CD4-positive, alpha-beta T cell treated with Interferon alpha-2 for 1 hour (primary cell): ENCODE measurements around the gene MAGEB3.

Experiments used
- DNase-seq, 2 donors: peaks; one replicate each; pipeline ENCODE4 v3.0.0-alpha.2; 2020 to 2022

The MAGEB3 gene

DNA sequence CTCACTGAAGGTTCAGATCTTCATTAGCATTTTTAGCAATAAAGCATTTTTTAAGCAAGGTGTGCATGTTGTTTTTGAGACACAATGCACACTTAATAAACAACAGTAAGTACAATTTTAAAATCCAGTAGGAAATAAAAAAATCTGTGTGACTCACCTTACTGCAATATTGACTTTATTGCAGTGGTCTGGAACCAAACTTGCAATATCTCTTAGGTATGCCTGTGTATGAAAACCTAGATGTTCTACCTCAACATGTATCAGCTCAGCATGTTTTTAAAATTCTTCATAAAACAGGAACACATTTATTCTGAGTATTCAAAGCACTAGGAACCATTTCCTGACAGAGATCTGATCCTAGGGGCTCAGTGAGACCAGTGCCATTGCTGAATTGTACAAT, 52.1 kb downstream of the MAGEB3 start:
- DNase-seq, result no peak

DNA sequence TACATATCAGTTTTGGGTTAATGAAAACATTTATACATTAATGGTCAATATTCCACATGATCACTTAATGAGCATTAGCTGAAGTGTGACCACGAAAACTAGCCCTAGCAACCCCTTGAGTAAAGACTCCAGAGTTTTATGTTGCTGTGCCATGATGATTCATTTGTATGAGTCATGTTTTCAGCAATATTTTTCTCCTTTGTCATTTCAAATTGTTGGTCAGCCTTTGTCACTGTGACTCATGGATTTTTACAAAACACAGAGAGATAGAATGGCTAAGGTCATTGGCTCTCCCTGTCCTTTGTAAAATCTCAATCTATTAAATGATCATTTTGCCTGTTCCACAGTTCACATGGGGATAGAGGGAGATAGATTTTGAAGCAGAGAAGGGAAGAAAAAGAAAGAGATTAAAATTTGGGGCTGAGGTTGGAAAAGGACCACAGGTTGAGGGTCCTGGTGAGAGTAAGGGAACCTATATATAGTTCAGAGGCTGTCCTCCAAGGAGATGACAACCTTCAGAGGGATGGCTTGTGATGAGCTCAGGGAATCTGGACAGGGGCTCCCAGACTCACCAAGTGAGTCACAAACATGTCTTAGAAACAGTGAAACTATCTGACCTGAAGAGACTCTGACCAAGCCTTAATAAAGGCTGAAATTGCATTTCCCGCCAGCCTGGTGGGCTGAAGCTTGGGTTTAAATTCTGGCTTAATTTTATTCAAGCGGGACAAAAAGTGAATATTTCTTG, 53.2 kb downstream of the MAGEB3 start:
- no peak for DNase-seq
